NCI-H510A treated with DMSO at 0.1 percent for 48 hours (cell line): ENCODE measurements around the gene DPP7.
A peak's percentile ranks its signal among the peaks of the same experiment; 100 is the strongest.

ENCODE experiments used
- DNase-seq: peaks from one replicate; lab custom pipeline; 2025; lab: John Stamatoyannopoulos, UW

The DPP7 gene

GRCh38 chr9:137114613-137115393, at the start of gene DPP7:
TSS of gene DPP7 (minus strand) at chr9:137114733. CDS start at chr9:137114713, 20 bp downstream.
- peak; percentile 36 for DNase-seq

DNA sequence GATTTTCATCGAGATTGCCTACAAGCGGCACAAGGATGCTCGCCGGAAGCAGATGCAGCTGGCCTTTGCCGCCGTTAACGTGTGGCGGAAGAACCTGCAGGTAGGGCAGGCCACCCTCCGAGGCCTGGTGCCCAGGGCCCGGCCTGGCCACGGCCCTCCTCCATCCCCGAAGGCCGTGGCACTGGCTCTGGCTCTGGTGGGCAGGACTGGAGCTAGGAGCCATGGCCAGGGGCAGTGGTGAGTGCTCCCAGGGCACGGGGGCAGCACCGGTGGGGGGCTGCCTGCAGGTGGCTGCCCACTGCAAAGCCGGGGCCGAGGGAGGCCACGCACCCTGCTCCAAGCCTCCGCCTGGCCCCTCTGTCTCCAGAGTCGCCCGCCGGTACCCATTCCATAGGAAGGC, 49.3 kb upstream of the DPP7 start:
- DNase-seq: no peak

DNA sequence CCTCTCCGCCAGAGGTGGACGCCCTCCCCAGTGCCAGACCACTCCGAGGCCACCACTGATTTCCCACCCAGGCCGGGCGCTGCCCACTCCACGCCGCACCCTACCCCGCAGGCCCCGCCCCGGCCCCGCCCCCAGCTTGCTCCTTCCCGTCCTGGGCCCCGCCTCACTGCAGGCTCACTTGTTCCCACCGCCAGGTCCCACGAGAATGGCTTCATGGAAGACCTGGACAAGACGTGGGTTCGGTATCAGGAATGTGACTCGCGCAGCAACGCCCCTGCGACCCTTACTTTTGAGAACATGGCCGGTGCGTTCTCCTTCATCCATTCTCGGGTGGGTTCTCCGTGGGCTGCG, 48.8 kb upstream of the DPP7 start:
- no peak for DNase-seq

- DNase-seq: no peak
Measured at GRCh38 chr9:137162505-137163364, 48.2 kb upstream of the DPP7 start.

GRCh38 chr9:137161558-137162486, 47.3 kb upstream of the DPP7 start:
- DNase-seq: no peak

GRCh38 chr9:137160716-137161557, 46.4 kb upstream of the DPP7 start:
- peak; percentile 32 for DNase-seq

DNA sequence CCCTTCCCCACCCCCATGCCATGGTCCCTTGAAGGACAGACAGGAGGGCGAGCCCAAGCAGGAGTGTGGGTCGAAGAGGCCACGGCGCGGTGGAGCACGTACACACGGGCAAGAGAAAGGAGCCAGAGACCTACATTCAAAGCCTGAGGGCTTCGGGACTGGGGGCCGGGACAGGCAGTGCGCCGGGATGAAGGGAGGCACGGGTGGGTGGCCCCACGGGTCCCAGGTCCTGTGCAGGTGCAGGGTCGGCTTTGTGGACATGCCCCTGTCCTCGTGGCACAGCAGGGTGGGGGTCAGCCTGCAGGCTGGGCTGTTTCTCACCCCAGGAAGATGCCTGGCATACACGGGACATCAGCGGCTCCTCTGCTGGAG, 45.5 kb upstream of the DPP7 start:
- no peak for DNase-seq

DNA sequence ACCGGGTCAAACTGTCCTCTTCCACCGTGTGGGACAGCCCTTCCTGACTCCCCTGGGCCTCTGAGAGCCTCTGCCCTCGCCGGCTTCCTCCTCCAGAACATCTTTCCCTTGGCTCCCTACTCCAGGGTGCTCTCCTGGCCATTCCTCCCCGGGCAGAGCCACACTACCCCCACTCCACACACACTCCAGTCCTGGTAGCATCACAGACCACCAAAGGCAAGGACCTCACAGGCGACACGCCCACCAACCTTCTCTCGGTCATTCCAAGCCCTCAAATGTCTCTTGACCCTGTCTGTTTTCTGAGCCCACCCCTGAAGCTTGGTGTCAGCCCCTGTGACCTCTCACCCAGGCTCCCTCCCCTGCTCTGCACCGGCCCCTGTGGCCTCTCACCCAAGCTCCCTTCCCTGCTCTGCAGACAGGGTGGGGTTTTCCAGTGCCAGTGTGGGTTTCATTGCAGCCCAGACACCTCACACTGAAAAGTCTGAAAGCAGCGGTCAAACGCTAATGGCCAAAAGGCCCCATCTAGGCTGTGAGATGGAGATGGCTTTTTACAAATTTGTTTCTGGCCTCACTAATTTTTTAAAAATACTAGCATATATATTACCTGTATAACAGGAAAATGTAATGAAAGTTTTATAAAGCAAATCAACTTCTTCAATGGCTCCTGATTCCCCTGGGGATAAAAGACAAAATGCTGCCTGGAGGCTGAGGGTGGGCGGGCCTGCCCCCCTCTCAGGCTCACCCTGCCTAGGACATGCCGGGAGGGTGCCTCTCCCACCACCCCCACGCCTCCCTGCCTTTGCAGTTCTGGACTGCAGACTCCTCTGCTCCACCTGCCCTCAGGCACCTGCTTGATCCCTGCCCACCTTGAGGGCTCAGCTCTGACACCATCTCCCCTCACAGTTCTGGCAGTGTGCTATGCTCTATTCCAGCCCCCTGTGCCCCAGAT, 44.8 kb upstream of the DPP7 start:
- no peak for DNase-seq

- peak; percentile 11 for DNase-seq
Measured at GRCh38 chr9:137158625-137159024, 44.1 kb upstream of the DPP7 start.

GRCh38 chr9:137157618-137158415, 43.3 kb upstream of the DPP7 start:
- DNase-seq: no peak

DNA sequence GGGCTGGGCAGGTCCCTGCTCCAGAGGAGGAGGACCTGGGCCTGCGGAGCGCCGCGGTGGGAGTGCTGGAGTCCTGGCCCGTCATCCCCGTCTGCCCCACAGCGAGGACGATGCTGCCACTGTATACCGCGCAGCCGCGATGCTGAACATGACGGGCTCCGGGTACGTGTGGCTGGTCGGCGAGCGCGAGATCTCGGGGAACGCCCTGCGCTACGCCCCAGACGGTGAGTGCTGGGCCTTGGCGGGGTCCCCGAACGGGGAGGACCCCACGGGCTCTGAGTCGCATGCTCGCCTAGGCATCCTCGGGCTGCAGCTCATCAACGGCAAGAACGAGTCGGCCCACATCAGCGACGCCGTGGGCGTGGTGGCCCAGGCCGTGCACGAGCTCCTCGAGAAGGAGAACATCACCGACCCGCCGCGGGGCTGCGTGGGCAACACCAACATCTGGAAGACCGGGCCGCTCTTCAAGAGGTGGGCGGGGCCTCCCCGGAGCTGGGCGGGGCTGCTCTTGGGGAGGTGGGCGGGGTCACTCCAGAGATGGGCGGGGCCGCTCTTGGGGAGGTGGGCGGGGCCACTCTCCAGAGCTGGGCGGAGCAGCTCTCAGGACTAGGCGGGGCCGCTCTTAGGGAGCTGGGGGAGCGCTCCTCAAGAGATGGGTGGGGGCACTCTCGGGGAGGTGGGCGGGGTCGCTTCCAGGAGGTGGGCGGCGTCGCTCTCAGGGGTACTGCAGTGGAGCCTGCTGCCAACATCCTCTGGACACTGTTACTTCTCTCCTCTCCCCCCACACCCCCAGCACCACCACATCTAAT, 42.2 kb upstream of the DPP7 start:
- DNase-seq: no peak

GRCh38 chr9:137152844-137153405, 38.4 kb upstream of the DPP7 start:
- DNase-seq: no peak

GRCh38 chr9:137150617-137151457, 36.3 kb upstream of the DPP7 start:
- no peak for DNase-seq

DNA sequence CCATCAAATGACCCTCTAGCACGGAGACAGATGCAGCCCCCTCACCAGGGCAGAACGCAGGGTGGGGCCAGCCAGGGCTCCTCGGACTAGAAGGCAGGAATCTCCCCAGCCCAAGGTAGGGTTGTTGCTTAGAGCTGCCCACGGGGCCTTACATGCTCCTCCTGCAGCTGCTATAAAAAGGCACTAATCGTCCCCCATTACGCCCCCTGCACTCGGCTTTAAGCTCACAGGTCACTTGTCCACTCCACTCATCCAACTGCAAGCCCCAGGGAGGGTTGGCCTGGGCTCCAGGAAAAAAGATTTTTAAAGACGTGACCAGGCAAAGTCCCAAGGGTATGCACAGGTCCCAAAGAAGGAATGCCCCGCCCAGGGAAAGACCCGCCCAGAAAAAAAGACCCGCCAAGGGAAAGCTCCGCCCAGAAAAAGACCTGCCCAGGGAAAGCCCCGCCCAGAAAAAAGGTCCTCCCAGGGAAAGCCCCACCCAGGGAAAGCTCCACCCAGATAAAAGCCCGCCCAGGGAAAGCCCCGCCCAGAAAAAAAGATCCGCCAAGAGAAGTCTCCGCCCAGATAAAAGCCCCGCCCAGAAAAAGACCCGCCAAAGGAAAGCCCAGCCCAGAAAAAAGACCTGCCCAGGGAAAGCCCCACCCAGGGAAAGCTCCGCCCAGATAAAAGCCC, 35.5 kb upstream of the DPP7 start:
- DNase-seq: no peak

GRCh38 chr9:137149363-137149762, 34.8 kb upstream of the DPP7 start:
- no peak for DNase-seq

DNA sequence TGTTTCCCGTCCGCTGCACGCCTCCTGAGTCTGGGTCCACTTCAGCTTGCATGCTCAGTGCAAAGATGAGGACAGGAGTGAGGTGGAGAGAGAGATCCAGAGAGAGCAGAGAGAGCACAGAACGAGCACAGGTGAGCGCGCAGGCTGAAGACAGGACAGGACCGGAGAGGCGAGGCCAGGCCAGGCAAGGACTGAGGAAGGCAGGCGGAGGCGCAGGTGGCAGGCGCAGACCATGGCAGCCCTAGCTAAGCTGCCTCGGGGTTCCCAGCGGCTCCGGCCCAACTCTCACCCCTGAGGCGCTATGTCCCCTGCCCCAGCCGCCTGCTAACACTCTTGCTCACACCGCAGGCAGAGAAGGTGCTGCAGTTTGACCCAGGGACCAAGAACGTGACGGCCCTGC, 34.1 kb upstream of the DPP7 start:
- DNase-seq: peak; percentile 55

- no peak for DNase-seq
Measured at GRCh38 chr9:137148242-137148641, 33.7 kb upstream of the DPP7 start.
